Left kidney (tissue), 2 donors: ENCODE results near the gene OCA2. TPM values are rescaled to one million over a fixed set of nuclear protein-coding genes. Genes with fewer than 3 reads are reported as not detected.

Experiments used
- DNase-seq: peaks from one replicate; pipeline ENCODE4 v3.0.0-alpha.2; 2013
- polyA plus RNA-seq: library from polyadenylated mRNA; unstranded; fragments of 120-200 nt; gene quantifications from one replicate; pipeline ENCODE4 v1.2.1, GENCODE V29; 2013; ENCODE audit not compliant: insufficient read length

Gene OCA2
- polyA plus RNA-seq, 1 donor = 9.0 TPM

DNA sequence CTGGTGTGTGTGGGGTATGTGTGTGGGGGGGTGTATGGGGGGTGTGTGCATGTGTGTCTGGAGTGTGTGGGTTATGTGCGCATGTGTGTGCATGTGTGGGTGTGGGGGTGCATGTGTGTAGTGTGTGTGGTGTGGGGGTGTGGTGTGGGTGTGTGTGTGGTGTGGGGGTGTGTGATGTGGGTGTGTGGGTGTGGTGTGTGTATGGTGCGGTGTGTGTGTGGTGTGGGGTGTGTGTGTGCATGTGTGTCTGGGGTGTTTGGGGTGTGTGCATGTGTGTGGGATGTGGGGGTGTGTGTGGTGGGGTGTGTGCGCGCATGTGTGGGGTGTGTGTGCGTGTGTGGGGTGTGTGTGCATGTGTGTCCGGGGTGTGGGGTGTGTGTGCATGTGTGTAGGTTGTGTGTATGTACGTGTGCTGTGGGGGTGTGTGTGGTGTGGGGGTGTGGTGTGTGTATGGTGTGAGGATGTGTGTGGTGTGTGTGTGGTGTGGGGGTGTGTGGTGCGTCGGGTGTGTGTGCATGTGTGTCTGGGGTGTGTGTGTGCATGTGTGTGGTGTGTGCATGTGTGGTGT, 6.2 kb upstream of the OCA2 start:
- no peak for DNase-seq

DNA sequence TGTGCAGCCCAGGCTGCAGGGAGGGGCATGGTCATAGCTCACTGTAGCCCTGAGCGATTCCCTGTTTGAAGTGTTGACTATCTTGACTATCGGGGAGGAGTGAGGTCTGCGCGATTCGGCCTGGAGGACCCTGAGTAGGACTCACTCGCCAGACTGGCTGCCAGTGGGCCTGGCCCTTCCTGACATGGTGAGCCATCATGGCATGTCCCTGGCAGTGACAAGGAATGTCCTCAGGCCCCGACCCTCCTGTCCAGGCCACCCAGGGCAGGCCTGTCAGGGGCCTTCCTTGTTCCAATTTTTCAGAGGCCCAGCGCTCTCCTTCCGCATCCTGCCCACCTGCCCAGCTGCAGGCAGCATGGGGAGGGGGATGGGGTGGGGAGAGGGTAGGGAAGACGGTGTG, 5.2 kb upstream of the OCA2 start:
- DNase-seq = no peak

DNA sequence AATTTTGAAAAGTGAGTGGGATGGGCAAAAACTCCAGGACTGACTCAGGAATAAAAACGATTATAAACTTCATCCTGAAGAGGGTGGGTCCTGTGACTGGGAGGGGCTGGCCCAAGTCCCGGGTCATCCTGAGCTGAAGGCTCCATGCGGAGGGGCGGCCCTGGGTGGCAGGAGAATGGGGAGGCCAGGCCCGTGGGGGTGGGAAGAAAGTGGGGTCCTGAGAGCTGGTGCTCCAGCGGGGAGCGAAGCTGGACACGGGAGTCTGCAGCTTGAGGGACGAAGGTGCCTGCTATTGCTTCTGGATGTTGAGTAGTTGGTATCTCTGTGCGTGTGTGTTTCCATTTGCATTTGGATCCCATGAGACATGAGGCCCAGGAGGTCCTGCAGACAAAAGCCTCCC, 4.7 kb upstream of the OCA2 start:
- no peak for DNase-seq

DNA sequence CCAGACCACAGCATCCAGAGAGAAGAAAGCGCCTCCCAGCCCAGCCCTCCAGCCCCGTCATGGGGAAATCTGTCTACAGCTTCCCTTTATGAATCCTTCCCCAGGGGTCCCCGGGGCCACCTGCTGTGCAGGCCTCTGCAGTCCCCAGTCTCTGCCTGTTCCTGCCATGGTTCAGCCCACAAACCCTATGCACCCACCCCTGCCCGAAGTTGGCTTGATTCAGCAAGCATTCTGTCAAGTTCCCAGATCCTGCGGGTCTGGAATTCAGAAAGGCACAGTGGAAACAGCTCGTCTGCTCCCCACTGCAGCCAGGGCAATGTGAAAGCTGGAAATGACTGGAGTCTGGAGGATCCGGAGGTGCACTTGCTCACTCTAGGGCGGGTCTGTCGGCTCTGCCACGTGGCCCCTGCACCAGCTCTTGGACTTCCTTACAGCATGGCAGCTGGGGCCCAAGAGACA, 2.9 kb upstream of the OCA2 start:
- DNase-seq = no peak

DNA sequence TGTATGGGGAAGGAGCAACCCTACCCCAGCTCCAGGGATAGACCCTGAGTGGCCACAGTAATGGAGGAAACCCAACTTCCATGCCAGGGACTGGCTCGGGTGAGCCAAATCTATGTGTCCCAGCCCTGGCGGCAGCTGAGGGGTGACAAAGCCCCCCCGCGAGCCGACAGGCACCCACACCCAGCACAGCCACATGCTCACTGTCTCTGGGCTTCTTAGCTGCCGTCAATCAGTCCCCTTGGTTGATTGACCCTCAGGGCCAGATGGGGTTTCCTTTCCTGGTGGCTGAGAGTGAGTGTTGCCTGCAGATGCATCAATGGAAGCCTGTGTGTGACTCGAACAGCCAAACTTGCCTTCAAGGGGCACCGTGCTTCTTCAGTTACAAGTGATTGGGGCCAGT, 2.1 kb upstream of the OCA2 start:
- no peak for DNase-seq

DNA sequence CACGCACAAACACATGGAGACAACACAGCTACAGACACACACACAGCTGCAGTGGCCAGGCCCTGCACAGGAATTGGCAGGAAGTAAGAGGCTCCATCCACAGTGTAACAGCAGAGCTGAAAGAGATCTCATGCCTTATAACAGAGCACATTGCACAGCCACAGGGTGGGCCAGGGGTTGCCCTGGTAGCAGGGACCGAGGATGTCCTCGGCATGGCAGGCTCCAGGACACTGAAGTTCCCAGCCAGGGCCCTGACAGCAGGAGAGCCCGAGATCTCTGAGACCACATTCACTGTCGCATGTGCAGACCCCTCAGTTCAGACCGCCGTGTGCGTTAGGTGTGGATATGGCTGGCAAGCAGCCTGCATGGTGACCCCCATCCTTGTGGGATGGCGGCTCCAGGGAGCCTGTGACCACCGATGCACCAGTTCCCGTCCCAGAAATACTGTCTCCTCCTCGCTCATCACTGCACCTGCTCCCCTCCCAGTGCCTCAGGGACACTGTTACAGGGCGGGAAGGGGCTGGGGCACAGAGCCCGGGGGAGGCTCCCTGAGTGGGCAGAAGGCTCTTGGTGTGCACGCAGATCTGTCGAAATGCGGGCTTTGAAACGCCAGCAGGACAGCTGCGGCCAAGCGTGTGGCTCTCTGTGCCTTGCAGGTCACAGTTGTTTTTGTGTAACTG, 1.5 kb upstream of the OCA2 start:
- DNase-seq = no peak

DNA sequence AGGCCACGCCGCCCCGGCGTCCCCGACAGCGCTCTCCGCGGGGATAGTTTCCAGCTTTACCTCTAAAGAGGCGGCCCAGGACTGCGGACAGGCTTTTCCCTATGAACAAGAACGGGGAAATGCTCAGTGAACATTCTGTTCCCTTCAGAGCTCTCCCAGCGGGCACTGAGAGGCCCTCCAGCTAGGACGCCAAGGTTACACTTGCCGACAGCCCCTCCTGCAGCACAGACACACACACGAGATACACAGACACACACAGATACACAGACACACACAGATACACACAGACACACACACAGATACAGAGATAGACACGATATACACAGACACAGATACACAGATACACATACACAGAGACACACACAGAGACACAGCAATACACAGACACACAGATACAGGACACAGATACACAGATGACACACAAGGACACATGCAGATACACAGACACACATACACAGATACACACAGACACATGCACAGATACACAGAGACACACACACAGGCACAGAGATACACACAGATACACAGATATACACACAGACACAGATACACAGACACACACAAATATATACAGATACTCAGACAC, 533 bp upstream of the OCA2 start:
- DNase-seq = no peak

DNA sequence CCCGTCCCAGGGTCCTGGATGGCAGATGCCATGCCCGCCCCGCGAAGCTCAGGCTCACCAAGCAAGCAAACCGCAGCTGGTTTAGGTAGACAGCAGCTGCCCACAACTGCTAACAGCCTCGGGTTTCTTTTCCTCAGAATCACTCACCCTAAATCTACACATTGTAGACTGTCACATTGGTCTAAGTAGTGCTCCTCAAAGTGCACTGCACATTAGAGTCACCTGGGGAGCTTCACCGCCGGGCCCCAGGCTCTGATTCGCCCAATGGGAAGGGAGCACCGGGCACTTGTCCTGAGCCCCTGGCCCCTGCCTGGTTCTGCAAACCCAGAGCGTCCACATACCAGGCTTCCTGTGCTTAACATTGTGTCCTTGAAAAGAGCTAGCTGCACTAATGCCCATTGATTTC, 752 bp downstream of the OCA2 start:
- no peak for DNase-seq

DNA sequence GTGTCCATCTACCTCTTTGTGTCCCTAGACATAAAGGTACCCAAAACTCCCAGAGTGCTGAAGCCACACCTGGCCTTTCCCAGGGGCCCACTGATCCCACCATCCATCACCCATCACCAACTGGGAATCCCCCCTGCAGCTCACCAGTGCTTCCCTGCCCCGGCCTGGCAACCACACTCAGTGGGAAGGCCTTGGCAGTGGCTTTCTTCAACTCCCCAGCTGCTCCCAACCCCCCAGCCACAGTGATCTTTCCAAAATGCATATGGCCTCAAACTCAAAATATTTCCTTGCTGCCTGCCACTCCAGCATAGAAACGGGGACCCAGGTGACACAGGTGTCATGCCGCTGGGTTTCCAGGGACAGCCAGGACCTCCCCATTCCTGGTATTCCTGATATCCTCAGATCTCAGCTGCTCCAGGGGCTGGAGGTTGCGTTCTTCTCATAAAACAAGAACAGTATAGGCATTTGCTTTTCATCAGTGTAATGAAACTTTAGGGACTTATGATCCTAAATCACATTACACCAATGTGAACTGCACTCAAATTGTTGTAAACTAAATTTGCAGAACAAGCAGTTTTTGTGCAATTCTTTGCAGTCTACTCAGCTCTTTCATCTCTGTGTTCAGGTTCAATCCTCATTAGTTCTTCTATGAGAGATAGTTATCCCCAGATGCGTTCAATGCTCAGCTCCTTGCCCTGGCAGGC, 1.3 kb downstream of the OCA2 start:
- no peak for DNase-seq

DNA sequence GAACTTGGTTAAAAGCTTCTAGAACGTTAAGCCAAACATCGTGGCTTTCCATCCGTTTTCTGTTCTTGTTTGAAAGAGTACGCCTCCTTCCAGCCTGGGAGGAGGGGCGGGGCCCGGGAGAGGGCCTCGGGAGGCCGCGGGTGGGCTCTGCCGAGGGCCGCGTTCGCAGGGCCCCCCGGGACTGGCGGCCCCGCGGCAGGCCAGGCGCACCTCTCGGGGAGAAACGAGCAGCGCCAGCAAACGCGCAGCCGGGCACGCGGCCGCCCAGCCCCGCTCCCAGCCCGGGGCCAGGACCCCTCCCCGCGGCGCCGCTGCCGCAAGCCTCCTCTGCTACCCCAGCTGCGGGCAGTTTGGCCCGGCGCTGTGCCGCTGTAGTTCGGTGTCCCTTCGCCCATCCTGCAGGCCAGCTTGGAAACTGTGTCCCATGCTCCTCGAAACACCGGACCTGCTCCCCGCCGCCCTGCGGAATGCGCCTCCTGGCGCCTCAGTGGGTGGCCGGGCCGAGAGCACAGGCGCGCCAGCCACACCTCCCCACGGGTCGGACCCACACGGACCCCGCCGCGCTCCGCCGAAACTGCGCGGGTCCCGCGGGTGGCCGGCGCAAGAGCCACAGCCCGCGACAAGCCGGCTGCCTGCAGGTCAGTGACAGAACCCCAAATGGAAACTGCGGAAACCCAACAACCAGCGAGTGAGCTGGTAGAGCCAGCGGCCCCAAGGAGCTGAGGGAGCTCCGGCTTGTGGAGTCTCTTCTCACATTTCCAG, 2.3 kb downstream of the OCA2 start:
- no peak for DNase-seq

DNA sequence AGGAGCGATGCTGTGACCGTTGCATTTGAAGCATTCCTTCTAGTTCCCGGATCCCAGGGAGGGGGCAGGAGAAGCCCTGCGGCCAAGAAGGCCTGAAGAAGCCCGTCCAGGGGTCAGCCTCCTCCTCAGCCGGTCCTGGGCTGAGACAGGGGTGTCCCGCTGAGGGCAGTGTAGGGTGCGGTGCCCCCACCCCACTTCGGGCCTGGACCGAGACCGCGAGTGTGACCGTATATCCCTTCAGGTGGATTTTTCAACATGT, 2.8 kb downstream of the OCA2 start:
- DNase-seq = no peak

DNA sequence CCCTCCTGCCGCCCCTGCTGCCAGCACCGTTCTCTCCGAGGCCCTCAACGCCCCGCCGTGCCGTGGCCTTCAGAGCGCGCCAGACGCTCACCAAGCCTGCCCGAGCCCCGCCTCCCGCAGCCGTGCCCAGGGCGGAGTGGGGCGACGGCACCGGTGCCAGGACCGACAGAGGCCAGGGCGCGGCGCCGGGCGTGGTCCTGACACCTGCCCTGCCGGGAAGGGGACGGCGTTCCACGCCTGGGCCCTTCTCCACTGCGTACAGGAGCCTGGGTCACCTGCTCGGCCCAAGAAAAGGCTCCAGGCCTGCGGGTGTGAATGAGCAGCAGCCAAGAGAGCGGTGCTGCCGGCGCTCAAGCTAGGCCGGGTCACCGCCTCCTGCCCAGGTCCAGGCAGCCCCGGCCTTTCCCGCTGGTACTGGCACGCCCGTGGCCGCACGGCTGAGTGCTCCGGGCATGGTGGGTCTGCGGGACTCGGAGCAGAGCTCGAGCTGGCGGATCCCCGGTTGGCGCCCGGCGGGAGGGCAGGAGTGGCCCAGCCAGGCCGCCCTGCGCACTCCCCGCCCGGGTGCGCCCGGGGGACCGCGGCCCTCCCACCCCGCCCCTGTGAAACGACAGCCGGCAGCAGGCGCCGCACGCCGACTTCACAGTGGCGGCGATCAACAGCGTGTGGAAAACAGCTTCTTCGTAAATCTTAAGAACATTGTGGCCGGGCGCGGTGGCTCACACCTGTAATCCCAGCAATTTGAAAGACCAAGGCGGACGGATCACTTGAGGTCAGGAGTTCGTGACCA, 4.2 kb downstream of the OCA2 start:
- no peak for DNase-seq

DNA sequence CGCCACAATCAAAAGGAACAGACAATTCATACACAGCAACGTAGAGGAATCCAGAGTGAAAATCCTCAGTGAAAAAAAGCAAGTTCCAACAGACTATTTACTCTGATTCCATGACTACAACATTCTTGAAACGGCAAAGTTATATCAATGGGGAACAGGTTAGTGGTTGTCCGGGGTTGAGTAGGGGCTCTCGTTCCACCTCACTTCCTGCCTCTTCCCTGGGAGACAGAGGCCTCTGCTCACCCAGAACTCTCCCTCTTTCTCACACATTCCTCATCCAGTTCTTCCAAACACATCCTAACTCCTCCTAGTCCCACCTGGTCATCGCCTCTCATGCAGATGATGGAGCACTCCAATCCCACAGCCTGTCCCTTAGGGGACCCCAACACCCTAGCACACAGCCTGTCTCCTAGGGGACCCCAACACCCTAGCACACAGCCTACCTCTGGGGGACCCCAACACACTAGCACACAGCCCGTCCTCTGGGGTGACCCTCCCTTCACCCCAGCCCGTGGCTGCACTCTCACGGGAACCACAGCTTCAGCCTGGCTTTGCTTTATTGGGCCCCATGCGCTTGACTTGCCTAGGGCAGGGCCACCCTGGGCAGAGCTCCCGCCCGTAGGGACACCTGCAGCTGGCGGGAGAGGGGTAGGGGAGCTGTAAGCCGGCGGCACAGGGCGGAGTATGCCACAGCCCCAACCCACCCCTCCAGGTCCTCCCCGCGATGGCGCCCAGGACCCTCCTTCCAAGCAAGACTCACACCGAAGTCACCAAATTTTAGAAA, 5.2 kb downstream of the OCA2 start:
- no peak for DNase-seq

DNA sequence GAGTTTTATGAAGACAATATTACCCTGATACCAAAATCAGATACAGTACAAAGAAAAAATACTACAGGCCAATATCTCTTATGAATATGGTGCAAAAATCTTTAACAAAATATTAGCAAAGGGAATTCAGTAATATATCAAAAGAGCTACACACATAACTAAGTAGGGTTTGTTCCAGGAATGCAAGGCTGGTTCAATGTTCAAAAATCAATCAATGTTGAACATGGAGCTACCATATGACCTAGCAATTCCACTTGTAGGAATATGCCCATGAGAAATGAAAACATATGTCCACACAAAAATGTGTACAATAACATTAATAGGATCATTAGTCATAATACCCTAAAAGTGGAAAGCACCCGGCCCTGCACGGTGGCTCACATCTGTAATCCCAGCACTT, 7.8 kb downstream of the OCA2 start:
- no peak for DNase-seq

DNA sequence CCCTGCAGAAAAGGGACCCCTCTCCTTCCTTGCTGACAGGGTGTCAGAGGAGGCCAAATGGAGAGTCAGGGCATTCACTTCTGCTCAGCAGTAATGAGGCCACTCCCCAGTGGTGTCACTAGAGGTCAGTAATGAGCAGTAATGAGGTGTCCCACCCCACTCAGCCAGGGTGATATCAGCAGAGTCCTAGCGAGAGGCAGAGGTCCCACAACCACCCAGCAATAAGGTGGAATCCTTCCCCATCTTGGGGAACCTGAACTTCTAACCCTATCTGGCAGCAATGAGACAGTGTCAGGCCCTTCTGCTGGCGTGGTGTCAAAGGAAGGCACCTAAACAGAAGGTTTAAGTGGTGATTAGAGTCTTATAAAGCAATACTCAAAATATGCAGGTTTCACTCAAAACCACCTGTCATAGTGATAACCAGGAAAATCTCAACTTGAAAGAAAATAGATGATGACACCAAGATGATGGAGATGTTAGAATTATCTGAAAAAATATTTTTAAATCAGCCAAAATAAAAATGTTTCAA, 12.9 kb downstream of the OCA2 start:
- DNase-seq = no peak

DNA sequence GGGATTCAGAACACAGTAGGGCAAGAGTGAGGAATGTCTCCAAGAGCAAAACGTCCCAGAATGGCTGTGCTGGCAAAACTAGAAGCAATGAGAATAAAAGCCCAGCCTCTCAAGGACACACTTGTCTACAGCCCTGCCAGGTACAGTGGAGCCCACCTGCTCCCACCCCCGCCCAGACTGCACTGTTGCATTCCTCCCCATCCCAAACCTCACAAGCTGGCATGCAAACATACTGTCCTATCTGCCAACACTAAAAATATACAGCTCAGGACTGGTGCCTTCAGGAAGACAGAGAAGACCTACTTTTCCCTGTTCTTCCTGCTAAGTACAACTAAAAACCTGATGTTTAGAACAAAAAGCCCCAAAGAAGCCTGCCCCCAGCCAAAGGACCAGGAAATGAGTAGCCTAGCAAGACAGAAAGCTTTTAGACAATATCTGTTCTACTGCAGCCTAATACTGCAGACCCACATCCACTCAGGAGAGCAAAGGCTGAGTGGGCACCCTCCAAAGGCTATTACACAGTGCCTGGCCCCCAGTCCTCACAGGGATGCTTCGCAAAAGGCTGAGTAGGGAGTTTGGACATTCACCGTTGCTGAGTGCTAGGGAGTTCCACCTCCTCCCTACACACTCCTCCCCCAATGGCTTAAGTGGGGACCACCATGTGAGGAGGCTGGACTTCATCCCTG, 13.5 kb downstream of the OCA2 start:
- no peak for DNase-seq

DNA sequence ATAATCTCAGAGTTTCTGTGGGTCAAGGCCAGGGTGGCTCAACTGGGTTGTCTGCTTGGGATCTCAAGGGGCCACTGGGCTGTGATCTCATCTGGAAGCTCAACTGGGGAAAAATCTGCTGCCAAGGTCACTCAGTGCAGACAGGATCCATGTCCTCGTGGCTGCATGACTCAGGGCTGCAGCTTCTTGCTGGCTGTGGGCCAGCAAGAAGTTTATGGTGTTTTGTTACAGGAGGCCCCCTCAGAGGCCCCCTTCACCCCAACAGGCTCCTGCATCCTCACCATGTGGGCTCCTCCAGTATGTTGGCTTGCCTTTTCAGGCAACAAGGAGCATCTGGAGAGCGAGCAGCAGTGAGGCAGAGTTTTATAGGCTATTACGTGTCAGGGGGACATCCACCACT, 14.6 kb downstream of the OCA2 start:
- no peak for DNase-seq

DNA sequence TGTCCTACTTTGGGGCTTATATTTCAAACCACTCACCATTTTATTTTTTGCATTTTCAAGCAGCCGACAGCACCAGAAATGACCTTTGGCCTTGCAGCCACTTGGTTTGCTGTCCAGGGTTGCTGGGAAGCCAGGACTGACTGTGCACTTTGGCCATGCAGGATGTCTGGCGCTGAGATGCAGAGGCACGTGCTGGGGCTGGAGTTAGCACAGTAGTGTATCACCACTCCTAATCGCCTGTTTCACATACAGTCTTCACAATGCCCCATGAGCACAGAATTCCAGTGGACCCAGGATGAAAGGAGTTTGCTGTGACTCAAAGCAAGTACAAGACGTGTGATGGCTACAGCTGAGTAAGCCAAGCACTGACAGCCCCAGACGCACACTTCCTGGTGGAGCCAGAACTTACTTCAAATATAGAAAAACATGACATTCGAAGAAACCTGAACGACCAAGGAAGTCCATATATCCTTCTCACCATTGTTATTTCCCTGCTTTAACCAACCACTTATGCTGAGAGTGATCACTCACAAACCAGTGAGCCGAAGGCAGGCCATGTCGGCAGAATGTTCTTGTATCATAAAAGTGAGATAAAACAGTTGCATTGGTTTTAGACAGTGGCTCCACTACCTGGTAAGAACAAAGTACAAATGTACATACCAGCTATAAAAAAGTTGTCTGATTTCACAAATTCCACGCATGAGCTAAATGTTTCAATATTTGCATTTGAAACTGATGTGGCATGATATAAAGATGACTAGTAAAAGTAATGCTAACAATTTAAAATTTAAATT, 16.0 kb downstream of the OCA2 start:
- DNase-seq = no peak

DNA sequence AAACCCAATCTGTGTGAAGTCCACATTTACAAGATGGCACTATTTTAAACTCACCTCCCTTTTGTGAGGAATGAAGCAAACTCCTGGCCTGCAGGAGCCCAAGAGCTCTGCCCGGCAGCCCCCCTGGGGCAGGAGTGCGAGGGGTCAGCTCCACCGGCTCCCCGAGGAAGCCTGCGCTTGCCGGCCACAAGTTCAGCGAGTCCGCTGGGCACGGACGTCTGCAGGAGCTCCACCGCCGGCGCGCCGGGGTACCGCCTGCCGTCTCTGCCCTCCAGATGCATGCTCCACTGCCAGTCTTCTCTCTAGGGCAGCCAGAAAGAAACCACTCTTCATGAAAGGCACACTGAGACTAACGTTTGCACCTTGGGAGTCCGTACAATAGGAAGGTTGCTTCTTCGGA, 17.5 kb downstream of the OCA2 start:
- no peak for DNase-seq
